ENCODE results near the gene FLT1.

FLT1 gene

GRCh38 chr13:28337166-28338005 lies 157.5 kb downstream of the FLT1 start:
- no peak for DNase-seq

- no peak for DNase-seq
Measured at GRCh38 chr13:28336193-28336657, 158.7 kb downstream of the FLT1 start.

GRCh38 chr13:28333204-28333881 lies 161.6 kb downstream of the FLT1 start:
- no peak for DNase-seq

GRCh38 chr13:28329395-28330158 lies 165.4 kb downstream of the FLT1 start:
- DNase-seq = no peak

GRCh38 chr13:28328271-28328607 lies 166.7 kb downstream of the FLT1 start:
- DNase-seq = no peak

GRCh38 chr13:28327373-28328270 lies 167.3 kb downstream of the FLT1 start:
- DNase-seq = no peak

GRCh38 chr13:28326056-28326455 lies 168.9 kb downstream of the FLT1 start:
- no peak for DNase-seq

- no peak for DNase-seq
Measured at GRCh38 chr13:28325022-28325421, 169.9 kb downstream of the FLT1 start.

GRCh38 chr13:28324181-28324789 lies 170.6 kb downstream of the FLT1 start:
- peak; percentile 86 for DNase-seq

- DNase-seq = no peak
Measured at GRCh38 chr13:28322256-28322905, 172.5 kb downstream of the FLT1 start.

GRCh38 chr13:28321756-28322155 lies 173.2 kb downstream of the FLT1 start:
- no peak for DNase-seq

- DNase-seq = no peak
Measured at GRCh38 chr13:28320884-28321574, 173.9 kb downstream of the FLT1 start.

GRCh38 chr13:28320209-28320608 lies 174.7 kb downstream of the FLT1 start:
- no peak for DNase-seq

GRCh38 chr13:28319528-28319927 lies 175.4 kb downstream of the FLT1 start:
- no peak for DNase-seq

- DNase-seq = no peak
Measured at GRCh38 chr13:28318496-28318895, 176.4 kb downstream of the FLT1 start.

GRCh38 chr13:28316836-28317235 lies 178.1 kb downstream of the FLT1 start:
- peak; percentile 62 for DNase-seq

GRCh38 chr13:28316129-28316528 lies 178.8 kb downstream of the FLT1 start:
- DNase-seq = no peak

GRCh38 chr13:28314879-28315278 lies 180.0 kb downstream of the FLT1 start:
- DNase-seq = no peak

- DNase-seq = peak; percentile 74
Measured at GRCh38 chr13:28313579-28313978, 181.3 kb downstream of the FLT1 start.

GRCh38 chr13:28306325-28306724 lies 188.6 kb downstream of the FLT1 start:
- DNase-seq = peak; percentile 24

GRCh38 chr13:28301839-28302238 lies 193.1 kb downstream of the FLT1 start:
- DNase-seq = no peak
